OCI-LY1 (cell line): ENCODE data around the gene ARHGEF25.
"Not testable (repeated sequence)": the region's sequence is repeated elsewhere in the genome, so short reads cannot be mapped to it uniquely, and the experiment has no call there.

Source experiments
- H2AFZ ChIP-seq: fragments of 200-600 bp; sonication (generic), shearing (Covaris generic); 2 replicates; pipeline ENCODE4 v1.6.0; 2014; ENCODE audit warnings: antibody characterized with exemption, mild to moderate bottlenecking, low read length
- H3F3A ChIP-seq: fragments of 200-600 bp; sonication (generic), shearing (Covaris generic); 2 replicates; pipeline ENCODE4 v1.6.0; 2014; ENCODE audit warnings: mild to moderate bottlenecking, antibody characterized with exemption, low read length, moderate library complexity; ENCODE audit not compliant: insufficient read depth
- H3K27ac ChIP-seq: fragments of 200-600 bp; sonication (generic); 2 replicates; pipeline ENCODE4 v1.5.1; 2014; ENCODE audit warnings: low read length, mixed run types, mild to moderate bottlenecking, low read depth; ENCODE audit not compliant: poor library complexity, severe bottlenecking
- H3K27me3 ChIP-seq: fragments of 200-600 bp; sonication (generic); 2 replicates; pipeline ENCODE4 v1.6.0; 2014; ENCODE audit warnings: antibody characterized with exemption, mild to moderate bottlenecking, low read length, moderate library complexity; ENCODE audit not compliant: insufficient read depth
- H3K36me3 ChIP-seq: fragments of 200-600 bp; sonication (generic); 2 replicates; pipeline ENCODE4 v1.6.1; 2014; ENCODE audit warnings: mild to moderate bottlenecking, antibody characterized with exemption, low read length, moderate library complexity, mixed read lengths; ENCODE audit not compliant: insufficient read depth
- H3K4me1 ChIP-seq: fragments of 200-600 bp; sonication (generic); 2 replicates; pipeline ENCODE4 v1.5.1; 2014; ENCODE audit warnings: mild to moderate bottlenecking, low read length, moderate library complexity; ENCODE audit not compliant: insufficient read depth, severe bottlenecking
- H3K4me2 ChIP-seq: fragments of 200-600 bp; sonication (generic), shearing (Covaris generic); 2 replicates; pipeline ENCODE4 v1.6.1; 2014; ENCODE audit warnings: low read length
- H3K4me3 ChIP-seq: fragments of 200-600 bp; sonication (generic); 2 replicates; pipeline ENCODE4 v1.5.1; 2014; ENCODE audit warnings: low read length, low read depth, mild to moderate bottlenecking, mixed read lengths; ENCODE audit not compliant: poor library complexity, severe bottlenecking
- H3K79me2 ChIP-seq: fragments of 200-600 bp; shearing (Covaris generic); 2 replicates; pipeline ENCODE4 v1.6.1; 2016; ENCODE audit warnings: mixed run types, low read length, mixed read lengths; ENCODE audit not compliant: insufficient read depth
- H3K9ac ChIP-seq: fragments of 200-600 bp; sonication (generic), shearing (Covaris generic); 2 replicates; pipeline ENCODE4 v1.6.1; 2014; ENCODE audit warnings: mild to moderate bottlenecking, low read length, mixed read lengths
- H3K9me2 ChIP-seq: fragments of 200-600 bp; sonication (generic), shearing (Covaris generic); 2 replicates; pipeline ENCODE4 v1.6.1; 2014; ENCODE audit warnings: low read depth, mild to moderate bottlenecking, low read length, mixed read lengths
- H3K9me3 ChIP-seq: fragments of 200-600 bp; shearing (Covaris generic); 2 replicates; pipeline ENCODE4 v1.6.1; 2014; ENCODE audit warnings: low read length, mixed read lengths
- H4K20me1 ChIP-seq: fragments of 200-600 bp; sonication (generic), shearing (Covaris generic); 2 replicates; pipeline ENCODE4 v1.6.0; 2016; ENCODE audit warnings: mild to moderate bottlenecking, low read length; ENCODE audit not compliant: insufficient read depth
- EZH2 ChIP-seq: fragments of 200-600 bp; sonication (generic), shearing (Covaris generic); IDR thresholded peaks from 2 replicates; pipeline ENCODE4 v1.8.0; 2017; ENCODE audit warnings: borderline replicate concordance, mixed run types, mild to moderate bottlenecking, antibody characterized with exemption, low read length, moderate library complexity, mixed read lengths
- TF ChIP-seq, protein P1 (sequence below): fragments of 200-600 bp; sonication (generic), shearing (Covaris generic); IDR thresholded peaks from 2 replicates; pipeline ENCODE4 v1.5.1; 2017; ENCODE audit warnings: mild to moderate bottlenecking, antibody characterized with exemption, low read length, moderate library complexity, mixed read lengths

Gene ARHGEF25

DNA sequence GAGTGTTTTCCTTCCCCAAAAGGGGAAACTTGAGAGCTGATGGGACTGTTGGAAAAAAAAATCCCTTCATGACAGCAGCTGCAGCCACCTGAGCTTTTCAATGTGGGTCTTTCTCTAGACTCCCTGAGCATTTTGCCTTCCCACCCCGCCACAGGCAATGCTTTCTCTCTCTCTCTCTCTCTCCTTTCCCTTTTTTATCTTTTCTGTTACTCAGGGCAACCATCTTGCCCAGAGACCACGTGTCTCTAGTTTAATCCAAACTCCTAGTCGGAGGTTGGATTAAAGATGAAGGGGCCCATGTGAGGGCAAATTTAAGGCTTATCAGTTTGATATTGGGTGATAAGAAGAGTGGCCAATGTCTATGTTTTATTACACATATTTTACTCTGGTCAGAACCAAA lies 47.7 kb downstream of the ARHGEF25 start:
- H3K36me3 ChIP-seq, result no peaks in the 10 kb centered on the region
- no peak overlapping the region for H3K9ac ChIP-seq
- H2AFZ ChIP-seq, result no peak overlapping the region
- no peaks in the 10 kb centered on the region; the same call in 1 of the 2 replicates for H3K27me3 ChIP-seq
- no peak overlapping the region for H3K4me2 ChIP-seq
- no peaks in the 10 kb centered on the region for H3K79me2 ChIP-seq
- no peaks in the 10 kb centered on the region for H3F3A ChIP-seq
- H3K9me3 ChIP-seq, result peaks cover 7% of the 10 kb centered on the region; the same call in 1 of the 2 replicates
- no peak overlapping the region for H3K27ac ChIP-seq
- no peak overlapping the region for H3K4me3 ChIP-seq
- TF ChIP-seq, protein P1, sequence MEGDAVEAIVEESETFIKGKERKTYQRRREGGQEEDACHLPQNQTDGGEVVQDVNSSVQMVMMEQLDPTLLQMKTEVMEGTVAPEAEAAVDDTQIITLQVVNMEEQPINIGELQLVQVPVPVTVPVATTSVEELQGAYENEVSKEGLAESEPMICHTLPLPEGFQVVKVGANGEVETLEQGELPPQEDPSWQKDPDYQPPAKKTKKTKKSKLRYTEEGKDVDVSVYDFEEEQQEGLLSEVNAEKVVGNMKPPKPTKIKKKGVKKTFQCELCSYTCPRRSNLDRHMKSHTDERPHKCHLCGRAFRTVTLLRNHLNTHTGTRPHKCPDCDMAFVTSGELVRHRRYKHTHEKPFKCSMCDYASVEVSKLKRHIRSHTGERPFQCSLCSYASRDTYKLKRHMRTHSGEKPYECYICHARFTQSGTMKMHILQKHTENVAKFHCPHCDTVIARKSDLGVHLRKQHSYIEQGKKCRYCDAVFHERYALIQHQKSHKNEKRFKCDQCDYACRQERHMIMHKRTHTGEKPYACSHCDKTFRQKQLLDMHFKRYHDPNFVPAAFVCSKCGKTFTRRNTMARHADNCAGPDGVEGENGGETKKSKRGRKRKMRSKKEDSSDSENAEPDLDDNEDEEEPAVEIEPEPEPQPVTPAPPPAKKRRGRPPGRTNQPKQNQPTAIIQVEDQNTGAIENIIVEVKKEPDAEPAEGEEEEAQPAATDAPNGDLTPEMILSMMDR, result no peak
- TF ChIP-seq EZH2, result no peak
- no peaks in the 10 kb centered on the region for H3K9me2 ChIP-seq
- H4K20me1 ChIP-seq, result no peaks in the 10 kb centered on the region
- H3K4me1 ChIP-seq, result no peaks in the 10 kb centered on the region

DNA sequence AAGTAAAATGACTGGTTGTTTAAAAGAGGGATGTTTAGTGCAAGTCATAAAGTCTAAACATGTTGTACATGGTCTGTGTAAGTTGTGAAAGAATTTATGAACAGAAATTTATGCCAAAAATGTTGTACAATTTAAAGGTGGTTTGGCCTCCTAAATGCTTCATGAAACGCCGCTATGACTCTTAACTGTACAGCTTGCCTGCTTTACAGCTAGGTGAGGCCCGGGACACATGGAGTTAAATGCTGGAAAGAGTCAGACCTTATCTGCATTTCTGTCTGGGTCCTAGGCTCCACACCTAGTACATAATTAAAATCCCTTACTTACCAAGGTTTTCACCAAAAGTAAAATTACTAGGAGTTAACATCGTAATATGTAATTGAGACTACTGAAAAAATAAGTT lies 50.1 kb downstream of the ARHGEF25 start:
- no peaks in the 10 kb centered on the region; the same call in 1 of the 2 replicates for H3K27me3 ChIP-seq
- no peak overlapping the region for H3K4me2 ChIP-seq
- no peaks in the 10 kb centered on the region for H3K9me2 ChIP-seq
- H3K79me2 ChIP-seq, result no peaks in the 10 kb centered on the region
- H3K27ac ChIP-seq, result no peak overlapping the region
- no peaks in the 10 kb centered on the region for H4K20me1 ChIP-seq
- no peak overlapping the region for H3K9ac ChIP-seq
- no peak for TF ChIP-seq EZH2
- TF ChIP-seq, protein P1, result no peak
- no peak overlapping the region for H2AFZ ChIP-seq
- H3F3A ChIP-seq, result no peaks in the 10 kb centered on the region
- H3K9me3 ChIP-seq, result peaks cover 7% of the 10 kb centered on the region; the same call in 1 of the 2 replicates
- H3K36me3 ChIP-seq, result no peaks in the 10 kb centered on the region
- H3K4me1 ChIP-seq, result no peaks in the 10 kb centered on the region
- H3K4me3 ChIP-seq, result no peak overlapping the region

DNA sequence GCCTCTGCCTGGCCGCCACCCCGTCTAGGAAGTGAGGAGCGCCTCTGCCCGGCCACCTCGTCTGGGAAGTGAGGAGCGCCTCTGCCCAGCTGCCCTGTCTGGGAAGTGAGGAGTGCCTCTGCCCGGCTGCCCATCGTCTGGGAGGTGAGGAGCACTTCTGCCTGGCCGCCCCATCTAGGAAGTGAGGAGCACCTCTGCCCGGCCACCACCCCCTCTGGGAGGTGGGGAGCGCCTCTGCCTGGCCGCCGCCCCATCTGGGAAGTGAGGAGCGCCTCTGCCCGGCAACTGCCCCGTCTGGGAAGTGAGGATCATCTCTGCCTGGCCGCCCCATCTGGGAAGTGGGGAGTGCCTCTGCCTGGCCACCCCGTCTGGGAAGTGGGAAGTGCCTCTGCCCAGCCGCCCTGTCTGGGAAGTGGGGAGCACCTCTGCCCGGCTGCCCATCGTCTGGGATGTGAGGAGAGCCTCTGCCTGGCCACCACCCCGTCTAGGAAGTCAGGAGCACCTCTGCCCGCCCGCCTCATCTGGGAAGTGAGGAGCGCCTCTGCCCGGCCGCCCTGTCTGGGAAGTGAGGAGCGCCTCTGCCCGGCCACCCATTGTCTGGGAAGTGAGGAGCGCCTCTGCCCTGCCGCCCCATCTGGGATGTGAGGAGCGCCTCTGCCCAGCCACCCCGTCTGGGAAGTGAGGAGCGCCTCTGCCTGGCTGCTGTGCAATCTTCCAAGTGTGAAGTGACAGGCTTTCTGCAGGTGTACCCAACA lies 54.0 kb downstream of the ARHGEF25 start:
- not testable (repeated sequence) for H3K36me3 ChIP-seq, H2AFZ ChIP-seq, H4K20me1 ChIP-seq, H3K4me3 ChIP-seq, H3K79me2 ChIP-seq, H3K9ac ChIP-seq, H3F3A ChIP-seq, H3K27me3 ChIP-seq, H3K9me2 ChIP-seq, H3K27ac ChIP-seq, H3K4me2 ChIP-seq, H3K4me1 ChIP-seq, H3K9me3 ChIP-seq
